K562 (cell line): ENCODE data around the gene OSTF1.

ENCODE experiments used
- EZH2 ChIP-seq: IDR thresholded peaks from 2 replicates; pipeline ENCODE4 v1.6.1; 2012; ENCODE audit warnings: low read depth, mild to moderate bottlenecking, inconsistent platforms, low read length, borderline replicate concordance
- FOXK2 ChIP-seq, 2 experiments: fragments of 450-650 bp; IDR thresholded peaks in 1 of 2; conservative IDR thresholded peaks in 1 of 2; 2 replicates each; pipeline ENCODE4 v1.6.1; 2016; ENCODE audit warnings: low read depth in 2 of 2, mild to moderate bottlenecking in 1 of 2
- MAX ChIP-seq: sonication (generic); formaldehyde crosslinking; IDR thresholded peaks from 2 replicates; pipeline ENCODE4 v1.9.0; 2022; ENCODE audit warnings: mild to moderate bottlenecking, missing genetic modification reagents

- TF ChIP-seq EZH2, result no peak
- TF ChIP-seq FOXK2 (conservative IDR thresholded peaks at IDR 0.05 in 1 of 2, IDR thresholded peaks at IDR 0.05 in 1 of 2; ENCODE audit: low read depth in 2 of 2), result no peak
- TF ChIP-seq MAX (CRISPR knock-in tag), result no peak
These were observed 1.1 kb downstream of the OSTF1 start for GRCh38 chr9:75089373-75089766.
